GM19463 (cell line): ENCODE data around the gene MAP3K4.
A peak's percentile ranks its signal among the peaks of the same experiment; 100 is the strongest.

Experiments used
- ATAC-seq: cut with Tn5 transposase; IDR thresholded peaks from one replicate; pipeline ENCODE4 v1.9.1; 2021; ENCODE audit warnings: mild to moderate bottlenecking, moderate library complexity; ENCODE audit not compliant: unreplicated experiment

MAP3K4 gene

DNA sequence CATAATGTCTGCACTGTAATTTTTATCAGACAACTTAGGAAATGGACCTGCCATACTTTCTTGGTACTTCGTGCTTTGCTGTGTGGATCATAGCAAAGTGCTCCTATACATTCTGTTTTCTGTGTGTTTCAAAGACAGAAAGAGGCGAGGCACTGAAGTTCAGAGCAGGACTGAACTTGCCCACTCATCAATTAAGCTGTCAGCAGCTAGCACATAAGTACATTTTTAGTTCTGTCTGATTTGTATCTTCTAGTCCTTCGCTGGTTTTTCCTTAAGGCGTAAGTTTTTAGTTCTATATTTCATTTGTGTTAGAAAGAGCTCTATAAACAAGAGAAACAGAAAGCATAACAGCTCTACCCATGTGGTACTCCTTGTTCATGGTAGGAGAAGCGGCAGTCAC, 42.1 kb downstream of the MAP3K4 start:
- ATAC-seq: no peak

DNA sequence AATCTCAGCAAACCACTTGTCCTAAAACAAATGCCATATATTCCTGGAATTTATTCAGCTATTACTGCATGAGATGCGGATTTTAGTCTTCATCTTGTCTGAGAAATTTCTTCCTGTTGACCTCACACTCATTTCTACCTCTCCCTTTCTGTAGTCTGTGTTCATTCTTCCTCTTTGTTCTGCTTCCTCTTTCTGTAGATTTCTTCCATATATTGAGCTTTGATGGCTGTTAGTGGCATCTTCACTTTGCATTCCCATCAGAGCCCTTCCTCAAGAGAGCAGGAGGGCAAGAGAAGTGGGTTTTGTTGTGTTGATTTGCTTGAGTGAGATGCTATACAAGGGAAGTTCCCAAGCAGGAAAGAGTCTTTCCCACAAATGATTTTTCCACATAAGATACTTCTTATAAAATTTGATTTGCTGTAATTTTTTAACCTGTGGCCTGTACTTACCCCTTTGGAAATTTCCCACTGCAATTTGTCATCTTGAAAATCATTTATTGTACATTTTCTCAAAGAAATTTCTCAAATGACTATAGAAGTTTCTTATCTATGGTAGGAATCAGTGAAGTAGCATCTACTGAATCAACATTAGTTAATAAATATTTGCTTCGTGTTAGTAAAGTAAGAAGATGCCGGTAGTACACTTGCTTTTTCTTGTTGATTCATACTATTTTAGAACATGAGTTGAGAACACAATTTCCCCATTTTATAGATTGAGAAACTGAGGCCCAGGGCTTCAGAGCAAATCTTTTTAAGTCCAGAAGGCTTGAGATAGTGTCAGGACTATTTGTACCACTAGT, 43.8 kb downstream of the MAP3K4 start:
- no peak for ATAC-seq

DNA sequence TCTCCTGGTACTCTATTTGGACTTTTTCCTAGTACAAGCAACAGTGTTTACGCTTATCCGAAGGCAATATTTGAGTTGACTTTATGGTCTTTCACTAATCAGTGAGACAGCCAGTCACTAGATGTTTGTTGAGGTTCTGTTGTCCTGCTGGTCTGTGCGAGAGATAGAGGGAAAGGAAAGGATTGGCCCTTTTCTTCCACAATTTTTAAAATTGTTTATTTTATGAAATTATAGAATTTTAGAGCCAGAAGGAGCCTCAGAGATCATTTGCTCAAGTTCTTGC, 44.4 kb downstream of the MAP3K4 start:
- ATAC-seq: no peak

DNA sequence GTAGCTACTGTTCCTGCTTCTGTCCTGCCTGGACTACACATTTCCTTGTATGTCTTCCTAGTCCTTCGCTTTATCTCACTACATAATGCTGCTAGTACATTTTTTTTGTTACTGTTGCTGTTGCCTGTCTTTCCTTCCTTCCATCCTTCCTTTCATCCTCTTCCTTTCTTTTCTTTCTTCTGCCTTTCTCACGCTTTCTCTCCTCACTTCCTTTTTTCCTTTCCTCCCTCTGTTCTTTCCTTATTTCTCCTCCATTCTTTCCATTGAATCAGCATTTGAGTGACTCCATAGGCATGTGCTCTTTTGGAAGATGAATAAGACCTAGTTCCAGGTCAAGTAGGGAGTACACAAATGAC, 46.3 kb downstream of the MAP3K4 start:
- ATAC-seq: no peak

DNA sequence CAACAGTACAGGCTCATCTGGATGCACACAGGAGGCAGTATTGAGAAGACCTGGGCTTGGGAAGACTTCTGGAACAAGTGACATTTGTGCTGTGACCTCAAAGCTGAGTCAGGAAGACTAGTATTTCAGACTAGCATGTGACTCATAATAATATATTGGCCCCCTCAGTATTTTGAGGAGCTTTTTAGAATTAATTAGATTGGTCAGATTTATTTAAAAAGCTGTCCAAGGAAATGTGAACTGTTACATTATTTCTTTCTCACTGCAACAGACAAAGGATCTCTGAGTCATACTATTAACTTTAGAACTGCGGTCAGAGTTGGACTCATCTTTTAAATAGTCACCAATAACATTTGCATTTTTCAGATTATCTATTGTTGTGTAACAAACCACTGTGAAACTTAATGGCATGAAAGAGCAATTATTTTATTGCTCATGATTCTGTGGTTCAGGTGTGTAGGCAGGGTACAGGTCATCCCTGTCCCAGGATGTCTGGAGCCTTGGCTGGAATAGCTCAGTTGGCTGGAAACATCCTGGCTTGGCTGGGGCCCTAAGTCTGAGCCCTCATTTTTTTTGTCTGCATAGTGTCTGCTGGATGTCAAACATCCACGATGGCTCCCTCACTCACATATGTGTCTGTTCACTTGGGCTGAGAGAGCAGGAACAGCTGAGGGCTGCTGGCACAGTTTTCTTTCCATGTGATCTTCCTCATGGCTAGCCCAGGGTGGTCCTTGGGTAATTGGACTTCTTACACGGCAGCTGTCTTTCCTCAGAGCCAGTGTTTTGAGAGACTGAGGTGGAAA, 46.9 kb downstream of the MAP3K4 start:
- ATAC-seq: peak; percentile 80

DNA sequence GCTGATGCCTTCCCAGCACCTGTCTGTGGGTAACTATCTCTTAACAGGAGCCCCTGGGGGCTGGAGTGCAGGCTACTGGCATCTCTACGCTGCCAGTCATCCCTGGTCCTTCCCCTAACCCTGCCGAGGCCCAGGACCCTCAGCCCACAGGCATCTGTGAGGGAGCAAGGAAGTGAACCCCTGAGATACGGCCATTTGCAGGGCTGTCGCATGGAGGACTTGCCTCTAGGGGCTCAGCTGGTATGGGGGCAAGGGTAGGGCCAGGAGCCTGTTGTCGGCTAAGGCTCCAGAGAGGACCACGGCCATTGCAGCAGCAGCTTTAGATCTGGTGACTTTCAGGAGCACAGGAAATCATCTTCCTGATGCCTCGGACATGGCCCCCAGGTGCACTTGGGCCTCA, 49.7 kb downstream of the MAP3K4 start:
- ATAC-seq: no peak

DNA sequence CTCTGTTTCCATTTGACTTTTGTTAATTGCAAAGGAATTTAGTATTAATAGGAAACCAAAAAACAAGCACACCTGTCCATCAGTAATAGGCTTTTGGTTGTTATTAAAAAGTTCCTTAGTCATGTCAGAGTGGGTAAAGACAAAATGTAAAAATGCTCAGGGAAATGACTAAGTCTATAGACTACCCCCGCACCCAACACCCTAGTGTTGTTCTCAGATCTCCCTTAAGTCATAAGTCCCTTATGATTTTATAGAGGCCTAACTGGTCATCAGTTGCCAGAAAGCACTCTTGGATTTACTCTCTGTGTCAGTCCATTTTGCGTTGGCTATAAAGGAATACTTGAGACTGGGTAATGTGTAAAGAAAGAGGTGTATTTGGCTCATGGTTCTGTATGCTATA, 52.8 kb downstream of the MAP3K4 start:
- ATAC-seq: no peak

DNA sequence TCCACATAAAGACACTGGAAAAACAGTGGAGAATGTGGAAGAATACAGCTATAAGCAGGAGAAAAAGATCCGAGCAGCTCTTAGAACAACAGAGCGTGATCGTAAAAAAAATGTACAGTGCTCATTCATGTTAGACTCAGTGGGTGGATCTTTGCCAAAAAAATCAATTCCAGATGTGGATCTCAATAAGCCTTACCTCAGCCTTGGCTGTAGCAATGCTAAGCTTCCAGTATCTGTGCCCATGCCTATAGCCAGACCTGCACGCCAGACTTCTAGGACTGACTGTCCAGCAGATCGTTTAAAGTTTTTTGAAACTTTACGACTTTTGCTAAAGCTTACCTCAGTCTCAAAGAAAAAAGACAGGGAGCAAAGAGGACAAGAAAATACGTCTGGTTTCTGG, 57.1 kb downstream of the MAP3K4 start:
- ATAC-seq: no peak

DNA sequence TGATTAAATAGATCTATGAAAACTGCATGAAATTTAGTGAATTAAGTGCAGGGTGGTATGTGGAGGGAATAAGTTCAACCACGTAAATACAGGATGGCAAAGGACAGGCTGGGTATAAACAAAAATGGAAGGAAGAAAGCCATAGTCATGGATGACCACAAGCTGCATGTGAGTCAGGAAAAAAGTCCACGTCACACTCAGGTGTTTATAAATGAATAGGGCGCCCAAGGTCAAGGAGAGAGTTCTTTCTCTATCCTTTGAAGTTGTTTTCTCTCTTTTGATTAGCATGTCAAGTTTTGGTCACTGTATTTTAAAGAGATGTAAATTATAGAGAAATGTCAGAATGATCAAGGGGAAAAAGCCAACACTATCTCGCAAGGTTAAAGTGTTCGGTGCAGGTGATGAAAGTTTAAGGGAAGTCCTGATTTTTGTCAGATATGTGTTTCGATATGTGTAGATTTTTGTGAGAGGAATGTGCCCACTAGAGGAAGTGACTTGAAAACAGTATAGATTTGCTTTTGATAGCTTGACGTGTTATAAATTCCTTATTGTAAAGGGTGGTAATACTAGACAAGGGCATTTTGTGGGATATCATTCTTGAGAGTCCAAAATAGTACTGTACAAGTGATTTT, 58.7 kb downstream of the MAP3K4 start:
- no peak for ATAC-seq

DNA sequence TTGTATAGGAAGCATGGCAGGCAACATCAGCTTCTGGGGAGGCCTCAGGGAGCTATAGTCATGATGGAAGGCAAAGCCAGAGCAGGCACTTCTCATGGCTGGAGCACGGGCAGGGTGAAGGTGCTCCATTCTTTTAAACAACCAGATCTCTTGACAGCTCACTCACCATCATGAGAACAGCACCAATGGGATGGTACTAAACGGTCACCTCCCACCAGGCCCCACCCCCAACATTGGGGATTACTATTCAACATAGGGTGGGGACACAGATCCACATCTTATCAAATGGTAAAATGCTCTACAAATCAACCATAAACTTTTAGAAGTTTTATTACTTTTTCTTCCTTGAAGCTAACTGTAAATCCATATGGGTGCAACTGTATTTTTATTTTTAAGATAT, 61.5 kb downstream of the MAP3K4 start:
- no peak for ATAC-seq

DNA sequence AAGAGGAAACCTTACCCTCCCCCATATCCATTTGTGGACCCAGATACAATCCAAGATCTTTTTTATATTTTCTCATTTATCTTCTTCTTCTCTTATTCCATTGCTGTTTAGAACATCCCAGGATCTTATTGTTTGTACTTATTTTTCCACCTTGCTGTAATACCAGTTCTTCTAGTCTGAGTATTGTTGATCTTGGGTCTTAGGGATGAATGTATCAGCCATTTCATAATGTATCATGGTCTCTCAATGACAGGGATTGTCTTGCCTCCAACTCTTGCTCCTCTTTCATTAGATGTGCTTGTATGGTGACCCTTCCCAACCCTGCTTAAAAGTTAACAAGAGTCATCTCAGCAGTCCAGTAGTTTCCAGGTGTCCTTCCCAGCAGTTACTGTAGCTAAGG, 63.3 kb downstream of the MAP3K4 start:
- no peak for ATAC-seq

DNA sequence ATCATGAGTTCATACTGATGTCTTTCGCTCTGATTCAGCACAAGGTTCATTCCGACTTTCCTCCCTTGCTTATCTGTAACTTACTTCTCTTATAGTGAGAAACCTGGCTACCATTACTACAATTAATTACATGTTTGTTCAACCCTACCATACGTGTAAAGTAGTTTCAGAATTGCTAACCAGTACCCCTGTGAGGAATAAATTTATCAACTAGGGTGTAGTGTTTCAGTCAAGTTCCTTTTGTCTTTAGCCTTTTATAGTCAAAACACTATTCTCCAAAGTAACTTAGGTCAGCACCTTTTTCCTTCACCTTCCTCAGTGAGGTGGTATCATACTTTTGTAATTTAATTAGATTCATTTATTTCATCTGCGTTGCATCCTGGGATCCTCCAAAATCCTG, 64.9 kb downstream of the MAP3K4 start:
- peak; percentile 81 for ATAC-seq

DNA sequence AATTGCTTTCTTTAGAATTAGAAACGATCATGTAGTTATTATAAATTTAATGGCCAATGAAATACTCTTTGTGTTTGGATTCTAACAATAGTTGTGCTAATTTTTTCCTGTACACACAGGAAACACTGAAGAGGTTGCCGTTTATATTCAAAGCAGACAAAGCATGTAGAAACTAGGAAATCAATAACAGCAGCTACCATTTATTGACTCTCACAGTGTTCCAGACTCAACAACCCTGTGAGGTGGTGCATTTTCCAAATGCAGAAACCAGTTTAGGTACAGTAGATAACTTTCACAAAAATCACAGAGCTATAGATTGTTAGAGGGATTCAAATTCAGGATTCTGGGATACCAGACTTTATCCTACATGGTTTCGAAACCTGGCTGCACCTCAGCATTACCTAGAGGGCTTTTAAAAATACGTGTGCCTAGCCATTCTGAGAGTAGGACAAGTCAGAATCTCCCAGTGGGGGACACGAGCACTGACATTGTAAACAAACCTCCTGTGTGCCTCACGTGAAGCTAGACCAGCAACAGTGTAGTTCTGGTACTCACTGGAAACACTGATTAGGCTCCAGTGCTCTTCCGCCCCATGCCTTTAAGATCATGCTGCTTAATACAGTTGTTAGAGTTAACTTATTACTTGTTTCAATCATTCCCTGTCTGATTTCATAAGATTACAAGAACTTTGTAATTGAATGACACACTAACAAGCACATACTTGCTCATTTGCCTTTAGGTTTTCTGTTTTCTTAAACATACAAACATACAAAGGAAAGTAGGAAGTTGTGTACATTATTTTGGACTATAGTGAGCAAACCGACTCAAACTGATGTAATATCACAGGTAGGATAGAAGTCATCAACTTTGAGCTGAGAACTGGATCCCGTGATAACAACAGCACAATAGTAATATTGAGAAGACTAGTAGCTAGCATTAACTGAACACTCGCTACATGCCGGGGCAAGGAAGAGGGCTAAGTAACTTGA, 65.8 kb downstream of the MAP3K4 start:
- ATAC-seq: no peak

DNA sequence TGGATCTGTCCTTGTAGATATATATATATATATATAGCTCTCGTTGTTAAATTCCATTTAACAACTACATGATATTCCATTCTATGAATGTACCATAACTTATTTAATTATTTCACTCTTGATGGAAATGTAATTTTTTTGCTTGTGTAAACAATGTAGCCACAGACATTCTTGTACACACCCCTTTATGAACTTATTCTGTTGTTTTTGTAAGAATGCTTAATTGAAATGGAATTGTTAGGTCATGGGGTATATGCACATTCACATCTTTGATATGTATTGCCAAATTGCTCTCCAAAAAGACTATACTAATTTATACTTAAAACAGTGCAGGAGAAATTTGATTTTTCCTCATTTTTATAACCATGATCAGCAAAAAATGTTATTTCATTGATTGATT, 67.2 kb downstream of the MAP3K4 start:
- ATAC-seq: no peak

DNA sequence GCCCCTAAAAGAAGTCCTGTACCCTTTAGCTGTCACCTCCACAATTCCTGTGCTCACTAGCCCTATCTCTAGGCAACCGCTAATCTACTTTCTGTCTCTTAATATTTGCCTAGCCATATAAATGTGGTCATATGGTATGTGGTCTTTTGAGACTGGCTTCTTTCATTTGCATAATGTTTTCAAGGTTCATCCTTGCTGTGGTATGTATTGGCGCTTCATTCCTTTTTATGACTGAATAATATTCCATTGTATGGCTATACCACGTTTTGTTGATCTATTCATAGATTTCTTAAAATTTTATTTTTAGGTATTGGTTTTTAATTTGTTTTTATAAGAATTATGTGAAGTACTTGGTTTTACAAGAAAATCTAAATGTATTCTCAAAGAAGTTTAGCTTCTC, 70.0 kb downstream of the MAP3K4 start:
- ATAC-seq: no peak

DNA sequence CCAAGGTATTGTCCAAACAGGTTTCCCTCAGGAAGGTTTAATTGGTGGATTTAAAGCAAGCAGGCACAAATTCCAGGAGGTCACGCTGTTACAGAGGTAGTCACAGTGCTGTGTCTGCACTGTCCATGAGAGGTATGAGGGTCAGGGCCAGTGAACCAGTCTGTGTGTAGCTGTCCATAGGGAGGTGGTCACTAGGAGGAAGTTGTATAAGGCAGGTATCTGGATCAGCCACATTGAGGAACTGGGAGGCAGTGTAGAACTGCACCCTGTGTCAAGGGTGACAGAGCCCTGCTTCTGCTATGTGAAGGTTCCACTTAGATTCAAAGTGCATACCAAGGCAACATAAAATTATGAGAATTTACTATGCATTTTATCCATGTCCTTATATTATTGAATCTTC, 73.3 kb downstream of the MAP3K4 start:
- no peak for ATAC-seq

DNA sequence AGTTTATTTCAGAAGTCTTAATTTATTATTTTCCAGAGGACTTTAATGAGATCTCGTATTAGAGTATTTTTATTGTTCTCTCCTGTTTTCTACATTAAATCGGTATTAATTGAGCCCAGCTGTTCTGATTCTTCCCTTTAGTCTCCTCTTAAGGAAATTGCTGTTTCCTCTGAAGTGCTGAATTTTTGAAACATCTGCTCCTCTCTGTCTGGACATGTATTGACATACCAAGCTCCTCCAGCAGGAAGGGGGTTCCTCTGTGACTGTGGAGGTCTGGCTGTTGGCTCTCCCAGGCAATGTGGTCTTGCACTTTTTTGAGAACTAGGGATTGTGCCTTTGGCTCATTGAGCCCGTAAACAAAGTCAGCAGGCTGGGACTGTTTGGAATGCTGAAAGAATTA, 74.9 kb downstream of the MAP3K4 start:
- ATAC-seq: no peak

DNA sequence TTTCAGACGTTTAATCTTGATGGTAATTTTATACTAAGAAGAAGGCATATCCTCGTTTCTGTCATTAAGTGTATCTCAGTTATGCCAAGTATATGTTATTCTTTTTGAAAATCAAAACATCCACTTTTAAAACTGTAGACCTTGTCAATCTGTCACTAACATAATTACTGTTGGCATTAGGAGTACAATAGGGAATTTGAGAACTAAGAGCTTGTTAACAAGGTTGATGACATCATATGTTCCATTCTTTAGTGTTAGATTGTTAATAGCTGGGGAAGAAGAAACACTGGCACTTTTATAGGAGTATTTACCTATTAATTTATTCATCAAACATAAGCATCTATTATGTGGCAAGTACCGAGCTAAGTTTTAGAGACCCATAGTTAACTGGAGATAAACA, 76.2 kb downstream of the MAP3K4 start:
- no peak for ATAC-seq

DNA sequence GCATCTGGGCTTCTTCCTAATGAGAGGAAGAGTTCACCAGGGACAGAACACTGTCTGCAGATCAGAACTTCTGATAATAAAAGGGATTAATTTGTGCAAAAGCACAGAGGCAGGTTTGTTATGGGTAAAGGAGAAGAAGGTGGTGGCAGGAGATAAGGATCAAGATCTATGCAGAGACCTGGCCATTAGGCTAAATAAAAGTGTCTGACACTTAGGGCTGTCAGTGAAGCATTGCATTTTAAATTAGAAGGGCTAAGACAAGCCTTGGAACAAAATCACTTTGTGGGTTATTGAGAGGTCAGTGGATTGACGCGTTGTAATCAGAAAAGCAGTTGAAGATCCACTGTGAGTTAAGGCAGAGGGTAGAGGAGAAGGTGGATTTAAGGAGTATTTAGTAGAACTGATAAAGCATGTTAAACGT, 76.8 kb downstream of the MAP3K4 start:
- ATAC-seq: no peak

DNA sequence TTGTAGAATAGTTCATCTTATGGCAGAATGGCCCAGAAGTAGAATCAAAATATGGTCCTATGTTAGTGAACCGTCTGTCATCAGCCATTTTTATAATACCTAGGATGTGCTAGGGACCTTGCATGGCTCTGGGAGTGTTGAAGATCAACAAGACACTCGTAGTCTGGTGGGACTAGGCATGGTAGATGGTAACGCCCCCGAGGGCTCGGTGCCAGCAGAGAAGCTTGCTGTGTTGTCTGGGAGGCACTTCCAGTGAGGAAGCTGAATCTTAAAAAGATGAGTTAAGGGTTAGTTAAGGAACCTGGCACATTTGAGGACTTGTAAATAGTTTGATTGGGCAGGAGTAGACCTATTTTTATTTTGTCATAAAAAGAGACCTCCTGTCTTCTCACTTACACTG, 82.4 kb downstream of the MAP3K4 start:
- ATAC-seq: no peak

DNA sequence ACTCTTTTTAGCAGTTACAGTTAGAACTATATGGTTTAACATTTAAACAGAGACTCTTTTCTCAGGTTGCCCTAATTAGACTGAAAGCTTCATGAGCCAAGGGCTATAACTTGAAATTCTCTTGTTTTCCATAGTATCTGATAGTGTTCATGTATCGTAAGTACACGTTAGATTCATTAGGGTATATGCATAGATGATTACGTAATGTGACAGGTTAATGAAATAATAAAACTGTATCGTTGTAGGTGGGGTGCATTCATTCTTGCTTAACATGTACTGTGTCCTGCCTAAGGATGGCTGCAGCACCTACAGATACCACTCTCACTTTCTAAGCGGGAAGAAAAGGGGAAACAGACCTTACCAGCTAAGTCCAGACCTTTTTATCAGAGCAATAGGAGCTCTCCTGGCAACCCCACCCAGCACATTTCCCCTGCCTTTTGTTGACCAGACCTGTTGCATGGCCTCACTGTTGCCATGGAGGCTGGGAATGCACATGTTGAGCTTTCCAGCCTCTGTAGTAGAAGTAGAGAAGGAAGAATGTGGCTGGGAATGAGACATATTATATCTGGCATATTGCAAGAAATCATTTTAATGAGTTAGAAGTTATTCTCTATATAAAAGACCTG, 83.0 kb downstream of the MAP3K4 start:
- no peak for ATAC-seq
